NOMO-1 treated with dmso at 0.1 percent for 144 hours (cell line): ENCODE measurements around the gene LGALS7B.
"Not testable (repeated sequence)": the region's sequence is repeated elsewhere in the genome, so short reads cannot be mapped to it uniquely, and the experiment has no call there.

Source experiments
- DNase-seq: peaks from one replicate; lab custom pipeline; 2025; ENCODE audit not compliant: unreplicated experiment; lab: John Stamatoyannopoulos, UW

The LGALS7B gene

DNA sequence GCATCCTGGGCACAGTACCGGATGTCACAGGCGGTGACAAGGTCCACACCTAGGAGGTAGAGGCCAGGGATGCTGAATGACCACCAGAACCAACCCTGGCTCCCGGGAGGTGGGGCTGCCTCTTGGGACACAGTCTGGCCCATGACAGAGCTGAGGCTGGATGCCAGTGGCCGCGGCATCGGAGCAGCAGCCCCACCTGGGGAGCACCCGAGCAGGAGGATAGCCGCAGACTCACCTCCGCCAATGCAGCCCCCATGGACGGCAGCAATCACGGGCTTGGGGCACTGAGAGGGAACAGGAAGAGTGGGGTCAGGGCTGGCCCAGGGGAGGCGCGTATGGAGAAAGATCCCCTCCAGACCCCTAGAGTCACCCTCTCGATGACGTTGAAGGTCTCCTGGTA lies 28.1 kb downstream of the LGALS7B start:
- no peak for DNase-seq

DNA sequence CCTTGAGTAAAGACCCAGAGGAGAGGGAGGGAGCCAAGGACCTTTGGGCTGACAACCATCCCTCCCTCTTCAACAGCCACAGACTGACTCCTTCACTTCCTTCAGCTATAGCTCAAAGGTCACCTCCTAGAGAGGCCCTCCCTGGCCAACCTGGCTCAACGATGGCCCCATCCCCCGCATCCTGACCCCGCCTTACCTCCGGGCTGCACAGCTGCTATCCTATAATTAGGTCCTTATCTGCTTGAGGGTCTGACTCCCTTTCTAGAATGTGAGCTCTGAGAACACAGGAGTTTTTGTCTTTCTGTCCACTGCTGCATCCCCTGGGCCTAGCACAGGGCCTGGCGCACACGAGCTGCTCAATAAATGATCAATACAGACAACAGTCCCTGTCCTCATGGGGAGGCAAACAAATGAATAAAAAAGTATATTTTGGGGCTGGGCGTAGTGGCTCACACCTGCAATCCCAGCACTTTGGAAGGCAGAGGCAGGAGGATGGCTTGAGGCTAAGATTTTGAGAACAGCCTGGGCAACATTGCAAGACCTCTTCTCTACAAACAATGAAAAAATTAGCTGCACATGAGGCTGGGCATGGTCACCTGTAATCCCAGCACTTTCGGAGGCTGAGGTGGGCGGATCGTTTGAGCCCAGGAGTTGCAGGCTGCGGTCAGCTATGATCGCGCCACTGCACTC lies 30.4 kb downstream of the LGALS7B start:
- DNase-seq = no peak

DNA sequence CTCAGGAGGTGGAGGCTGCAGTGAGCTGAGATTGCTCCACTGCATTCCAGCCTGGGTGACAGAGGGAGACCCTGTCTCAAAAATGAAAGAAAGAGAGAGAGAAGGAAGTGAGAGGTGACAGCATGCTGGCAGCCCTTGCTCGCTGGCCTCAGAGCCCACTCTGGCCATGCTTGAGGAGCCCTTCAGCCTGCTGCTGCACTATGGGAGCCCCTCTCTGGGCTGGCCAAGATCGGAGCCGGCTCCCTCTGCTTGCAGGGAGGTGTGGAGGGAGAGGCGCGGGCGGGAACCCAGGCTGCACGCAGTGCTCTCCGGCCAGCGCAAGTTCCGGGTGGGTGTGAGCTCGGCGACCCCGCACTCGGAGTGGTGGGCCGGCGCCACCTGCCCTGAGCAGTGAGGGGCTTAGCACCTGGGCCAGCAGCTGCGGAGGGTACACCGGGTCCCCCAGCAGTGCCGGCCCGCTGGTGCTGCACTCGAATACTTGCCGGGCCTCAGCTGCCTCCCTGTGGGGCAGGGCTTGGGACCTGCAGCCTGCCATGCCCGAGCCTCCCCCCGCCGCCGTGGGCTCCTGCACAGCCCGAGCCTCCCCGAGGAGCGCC lies 32.3 kb downstream of the LGALS7B start:
- DNase-seq = not testable (repeated sequence)

DNA sequence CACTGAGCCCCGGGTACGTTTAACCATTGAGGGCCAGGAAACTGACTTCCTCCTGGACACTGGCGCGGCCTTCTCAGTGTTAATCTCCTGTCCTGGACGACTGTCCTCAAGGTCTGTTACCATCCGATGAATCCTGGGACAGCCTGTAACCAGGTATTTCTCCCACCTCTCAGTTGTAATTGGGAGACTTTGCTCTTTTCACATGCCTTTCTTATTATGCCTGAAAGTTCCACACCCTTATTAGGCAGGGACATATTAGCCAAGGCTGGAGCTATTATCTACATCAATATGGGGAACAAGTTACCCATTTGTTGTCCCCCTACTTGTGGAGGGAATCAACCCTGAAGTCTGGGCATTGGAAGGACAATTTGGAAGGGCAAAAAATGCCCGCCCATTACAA lies 36.9 kb downstream of the LGALS7B start:
- not testable (repeated sequence) for DNase-seq

DNA sequence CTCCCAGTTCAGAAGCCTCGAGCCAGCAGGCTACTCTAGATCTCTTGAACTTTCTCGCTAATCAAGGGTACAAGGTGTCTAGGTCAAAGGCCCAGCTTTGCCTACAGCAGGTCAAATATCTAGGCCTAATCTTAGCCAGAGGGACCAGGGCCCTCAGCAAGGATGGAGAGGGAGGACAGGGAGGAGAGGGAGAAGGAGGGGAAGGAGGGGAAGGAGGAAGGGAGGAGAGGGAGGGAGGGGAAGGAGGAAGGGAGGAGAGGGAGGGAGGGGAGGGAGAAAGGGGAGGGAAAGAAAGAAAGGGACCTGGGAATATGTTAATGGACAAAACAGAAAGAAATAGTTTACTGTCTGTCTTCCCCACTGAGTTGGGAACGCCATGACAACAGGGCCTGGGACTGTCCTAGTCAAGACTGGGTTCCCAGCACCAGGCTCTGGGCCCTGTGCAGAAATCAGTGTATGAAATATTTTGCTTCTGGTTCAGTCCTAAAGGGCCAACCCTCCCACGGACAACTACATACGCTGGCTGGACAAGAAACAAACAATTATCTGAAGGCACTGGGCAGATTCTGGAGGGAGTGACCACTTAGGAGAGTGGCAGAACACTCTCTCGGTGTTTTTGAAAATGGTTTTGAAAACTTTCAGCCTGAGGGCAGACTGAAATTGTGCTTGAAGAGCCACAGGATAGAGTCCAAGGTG lies 38.0 kb downstream of the LGALS7B start:
- no peak for DNase-seq

DNA sequence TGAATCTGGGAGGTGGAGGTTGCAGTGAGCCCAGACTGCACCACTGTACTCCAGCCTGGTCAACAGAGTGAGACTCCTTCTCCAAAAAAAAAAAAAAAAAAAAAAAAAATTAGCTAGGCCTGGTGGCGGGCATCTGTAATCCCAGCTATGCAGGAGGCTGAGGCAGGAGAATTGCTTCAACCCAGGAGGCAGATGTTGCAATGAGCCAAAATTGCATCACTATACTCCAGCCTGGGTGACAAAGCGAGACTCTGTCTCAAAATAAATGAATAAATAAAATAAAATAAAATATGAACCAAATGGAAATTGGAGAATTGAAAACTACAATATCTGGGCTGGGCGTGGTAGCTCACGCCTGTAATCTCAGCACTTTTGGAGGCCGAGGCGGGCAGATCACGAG lies 40.2 kb downstream of the LGALS7B start:
- not testable (repeated sequence) for DNase-seq

DNA sequence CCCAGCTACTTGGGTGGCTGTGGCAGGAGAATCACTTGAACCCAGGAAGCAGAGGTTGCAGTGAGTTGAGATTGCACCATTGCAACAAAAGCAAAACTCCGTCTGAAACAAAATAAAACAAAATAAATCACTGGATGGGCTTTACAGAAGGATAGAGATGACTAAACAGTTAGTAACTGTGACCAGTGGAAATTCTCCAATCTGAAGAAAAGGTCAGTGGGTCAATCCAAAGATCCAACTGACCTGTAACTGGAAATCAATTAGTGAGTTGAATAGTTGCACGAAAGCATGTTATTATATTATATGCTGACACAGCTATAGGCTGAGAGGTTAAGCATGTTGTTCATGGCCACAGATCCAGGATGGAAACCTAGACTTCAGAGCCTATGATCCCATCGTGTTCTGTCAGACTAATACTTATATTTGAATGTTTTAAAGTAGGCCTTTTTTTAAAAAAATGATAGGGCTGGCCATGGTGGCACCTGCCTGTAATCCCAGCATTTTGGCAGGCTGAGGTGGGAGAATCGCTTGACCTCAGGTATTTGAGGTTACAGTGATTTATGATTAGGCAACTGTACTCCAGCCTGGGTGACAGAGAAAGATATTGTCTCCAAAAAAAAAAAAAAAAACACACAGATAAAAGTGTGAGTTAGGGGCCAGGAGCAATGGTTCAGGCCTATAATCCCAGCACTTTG lies 41.2 kb downstream of the LGALS7B start:
- DNase-seq = no peak

DNA sequence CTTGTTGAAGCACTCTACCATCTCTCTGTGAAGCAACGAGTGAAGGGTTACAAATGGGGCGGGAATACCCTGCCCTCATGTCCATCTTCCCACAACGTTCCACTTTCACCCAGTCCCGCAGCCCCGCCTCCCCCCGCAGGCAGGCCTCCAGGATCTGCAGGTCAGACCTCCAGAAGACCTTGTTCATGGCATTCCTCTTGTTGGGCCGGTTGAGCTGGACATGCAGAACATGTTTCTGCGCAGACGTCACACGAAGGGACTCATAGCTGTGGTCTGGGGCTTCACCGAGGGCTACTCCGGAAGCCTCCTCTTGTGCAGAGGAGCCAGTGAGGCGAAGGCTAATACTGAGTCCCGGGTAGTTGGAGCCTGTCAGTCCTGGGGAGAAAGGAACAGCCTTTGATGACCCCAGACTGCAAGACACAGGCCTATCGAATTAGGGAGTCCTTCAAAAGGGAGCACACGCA lies 42.2 kb downstream of the LGALS7B start:
- no peak for DNase-seq

DNA sequence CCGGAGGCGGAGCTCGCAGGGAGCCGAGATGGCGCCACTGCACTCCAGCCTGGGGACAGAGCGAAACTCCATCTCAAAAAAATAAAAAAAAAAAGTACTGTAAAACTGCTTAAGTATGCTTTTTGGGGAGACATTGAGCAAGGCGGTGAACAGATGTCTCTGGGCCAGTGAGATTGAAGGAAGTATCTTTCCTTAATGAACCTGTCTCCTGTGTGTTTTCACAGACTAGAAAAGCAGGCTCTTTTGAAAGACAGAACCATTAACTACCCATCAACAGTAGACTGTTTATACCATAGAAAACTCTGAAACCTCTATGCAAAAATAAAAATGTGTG lies 44.1 kb downstream of the LGALS7B start:
- no peak for DNase-seq

DNA sequence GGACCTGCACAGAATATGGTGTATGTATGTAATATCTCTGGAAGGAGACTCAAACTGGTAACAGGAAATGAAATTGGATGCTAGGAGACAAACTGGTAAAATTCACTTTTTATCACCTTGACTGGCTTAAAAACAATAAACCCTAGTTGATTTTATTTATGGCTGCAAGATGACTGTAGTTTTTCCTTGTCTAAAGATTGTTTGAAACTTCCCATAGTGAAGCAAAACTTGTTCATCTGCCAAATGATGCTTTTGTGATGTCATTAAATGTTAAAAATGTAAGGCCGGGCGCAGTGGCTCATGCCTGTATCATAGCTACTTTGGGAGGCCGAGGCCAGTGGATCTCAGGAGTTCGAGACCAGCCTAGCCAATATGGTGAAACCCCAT lies 45.1 kb downstream of the LGALS7B start:
- DNase-seq = no peak

DNA sequence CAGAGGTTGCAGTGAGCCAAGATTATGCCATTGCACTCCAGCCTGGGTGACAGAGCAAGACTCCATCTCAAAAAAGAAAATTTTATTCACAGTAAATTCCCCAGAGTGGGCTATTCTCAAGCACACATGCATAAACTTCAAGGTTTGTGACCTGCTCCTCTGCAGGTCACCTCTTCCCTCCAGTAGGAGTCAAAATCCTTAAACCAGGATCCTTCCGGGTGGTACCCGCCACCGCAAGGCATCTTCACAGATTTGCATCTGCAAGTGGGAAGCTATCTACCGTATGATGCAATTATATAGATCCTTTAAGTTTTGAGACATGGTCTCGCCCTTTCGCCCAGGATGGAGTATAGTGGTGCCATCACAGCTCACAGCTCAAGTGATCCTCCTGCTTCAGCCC lies 45.6 kb downstream of the LGALS7B start:
- DNase-seq = no peak

DNA sequence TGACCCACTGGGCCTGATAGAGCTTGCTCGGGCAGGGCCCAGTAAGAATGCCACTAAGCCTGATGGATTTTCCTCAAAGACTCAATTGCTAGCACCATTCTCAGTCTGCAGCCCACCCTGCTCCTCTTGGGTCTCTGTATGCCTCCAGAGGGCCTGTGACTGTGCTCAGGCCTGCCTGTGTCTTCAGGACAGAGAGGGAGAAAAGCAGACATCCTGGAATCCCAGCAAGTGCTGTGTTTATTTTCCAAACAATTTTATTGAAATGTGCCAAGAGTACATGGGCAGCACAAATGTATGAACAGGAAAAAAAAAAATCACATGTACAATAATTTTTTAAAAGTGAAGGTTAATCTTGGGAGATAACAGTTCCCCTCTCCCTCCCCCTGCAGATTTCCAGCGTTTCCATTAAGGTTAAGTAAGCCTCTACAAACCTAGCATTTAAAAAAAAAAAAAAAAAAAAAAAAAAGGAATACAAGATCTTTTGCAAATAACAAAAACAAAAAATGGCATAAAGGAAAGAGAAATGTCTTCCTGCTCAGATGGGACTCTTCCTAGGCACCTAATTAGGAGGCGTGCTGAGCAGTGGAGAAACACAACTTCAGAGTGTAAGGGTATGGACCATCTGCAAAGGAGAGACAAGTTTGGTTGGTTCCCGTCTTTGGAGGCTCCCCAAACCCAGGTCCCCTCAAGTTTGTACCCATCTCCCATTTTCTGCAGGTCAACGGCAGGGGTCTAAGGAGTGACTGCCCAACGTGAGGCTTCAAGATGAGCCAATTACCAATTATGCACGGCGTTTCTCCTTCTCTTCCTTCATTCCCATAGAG lies 47.4 kb downstream of the LGALS7B start:
- DNase-seq = no peak

DNA sequence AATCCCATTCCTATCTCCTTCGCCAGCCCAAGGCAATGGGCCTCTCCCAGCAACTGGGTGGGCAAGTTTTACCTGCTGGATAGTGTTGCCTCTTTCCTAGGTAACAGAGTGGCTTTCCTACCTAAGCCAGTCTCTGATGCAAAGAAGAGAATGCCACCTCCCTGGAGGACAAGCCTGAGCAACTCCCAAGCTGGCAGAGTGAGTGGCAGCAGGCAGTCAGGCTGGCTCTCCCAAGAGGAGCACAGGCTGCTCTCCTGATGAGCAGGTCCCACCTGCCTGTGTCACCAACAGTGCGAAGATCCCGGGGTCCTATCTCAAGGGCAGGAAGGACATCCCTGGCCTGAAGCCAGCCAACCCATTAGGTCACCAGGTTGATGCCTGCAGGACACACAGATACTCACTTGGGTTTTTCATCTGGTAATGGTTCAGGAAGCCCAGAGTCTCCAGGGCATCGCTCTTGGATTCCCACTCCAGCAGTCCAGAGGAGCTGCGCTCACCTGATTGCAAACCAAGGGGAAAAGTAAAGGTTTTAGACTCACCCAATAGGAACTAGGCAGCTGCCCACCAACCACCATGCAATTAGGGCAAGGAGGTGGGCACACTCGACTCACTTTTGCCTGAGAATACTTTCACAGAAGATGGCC lies 48.1 kb downstream of the LGALS7B start:
- no peak for DNase-seq

DNA sequence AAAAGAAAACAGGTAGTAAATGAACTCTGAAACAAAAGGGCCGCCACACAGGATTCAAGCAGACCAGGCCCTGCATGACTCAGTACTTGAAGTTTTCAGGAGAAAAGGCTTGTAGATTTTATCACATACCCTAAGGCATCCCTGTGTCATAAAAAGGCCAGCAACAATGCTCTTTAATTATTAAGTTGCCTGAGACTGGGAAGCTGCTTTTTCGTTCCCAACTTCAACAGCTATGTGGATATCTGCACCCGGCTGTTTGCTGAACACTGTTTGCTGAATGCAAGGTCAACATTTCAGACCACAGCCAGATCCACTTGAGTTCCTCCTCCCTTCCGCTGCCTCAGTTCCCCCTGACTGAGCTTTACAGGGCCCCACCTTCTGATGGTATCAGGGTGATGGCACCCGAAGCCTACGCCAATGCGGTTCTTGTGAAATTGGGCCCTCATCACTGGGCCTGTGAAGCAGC lies 48.7 kb downstream of the LGALS7B start:
- no peak for DNase-seq

DNA sequence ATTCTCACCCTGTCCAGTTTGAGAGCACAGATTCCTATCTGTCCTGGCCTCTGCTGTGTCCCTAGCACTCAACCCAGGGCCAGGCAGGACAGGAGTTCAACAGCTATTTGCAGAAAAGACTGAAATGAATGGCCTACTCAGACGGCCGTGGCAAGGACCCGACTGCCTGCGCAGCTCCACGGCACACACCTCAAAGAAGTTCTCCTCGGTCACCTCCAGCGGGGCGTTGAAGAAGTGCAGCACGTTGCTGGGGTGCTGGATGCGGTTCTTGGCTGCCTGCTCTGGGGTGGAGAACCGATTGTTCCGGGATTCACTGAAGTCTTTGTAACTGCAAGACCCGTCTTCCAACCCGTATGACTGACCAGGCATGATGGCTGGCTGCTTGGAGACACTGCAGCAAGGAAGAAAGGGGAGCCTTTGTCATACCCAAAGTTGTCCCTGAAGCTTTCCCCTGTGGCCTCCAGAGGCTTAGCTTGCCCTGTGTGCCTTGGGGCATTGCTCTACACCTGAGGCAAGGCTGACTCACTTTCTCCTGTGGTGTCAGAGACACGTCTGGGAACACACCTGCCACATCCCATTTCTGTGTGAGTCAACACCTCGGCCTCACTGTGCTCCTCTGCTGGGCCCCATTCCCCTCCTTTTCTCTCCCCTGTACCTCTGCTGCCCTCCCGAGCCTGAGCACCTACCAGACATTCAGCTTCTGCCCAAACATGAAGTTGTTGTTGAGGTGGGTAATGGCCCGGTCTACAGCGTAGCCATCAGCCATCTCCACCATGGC lies 49.4 kb downstream of the LGALS7B start:
- no peak for DNase-seq

DNA sequence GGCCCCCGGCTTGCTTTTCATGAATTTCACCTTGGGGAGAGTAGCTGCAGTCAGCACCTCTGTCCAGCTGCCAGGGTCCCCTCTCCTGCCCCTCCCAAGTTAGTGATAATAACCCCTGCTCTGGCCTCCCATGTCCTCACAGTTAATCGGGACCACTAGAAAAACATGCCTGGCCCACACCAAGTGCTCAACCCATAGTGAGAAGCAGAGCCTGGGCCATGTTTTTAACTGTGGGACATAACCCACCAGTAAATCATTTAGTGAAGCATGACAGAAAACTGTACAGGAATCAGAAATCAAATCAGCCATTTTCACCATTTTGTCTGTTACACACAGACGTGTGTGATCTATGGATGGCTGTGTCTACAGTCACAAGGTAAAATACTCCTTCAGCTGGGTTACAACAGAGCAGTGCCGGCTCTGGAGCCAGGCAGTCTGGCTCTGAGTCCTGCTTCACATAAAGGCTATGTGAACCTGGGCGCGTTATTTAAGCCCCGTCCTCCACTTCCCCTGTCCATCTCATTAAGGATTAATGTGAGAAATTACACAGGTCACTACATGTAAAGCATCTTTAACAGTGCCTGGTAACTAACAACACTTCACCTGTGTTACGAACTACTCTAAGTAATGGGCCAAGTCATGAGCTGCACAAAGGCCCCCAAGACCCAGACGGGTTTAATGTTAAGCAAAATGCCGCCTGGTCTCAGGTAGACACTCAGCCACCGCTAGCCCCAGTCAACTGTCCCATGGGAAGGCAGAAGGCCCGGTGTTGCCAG lies 50.2 kb downstream of the LGALS7B start:
- no peak for DNase-seq

DNA sequence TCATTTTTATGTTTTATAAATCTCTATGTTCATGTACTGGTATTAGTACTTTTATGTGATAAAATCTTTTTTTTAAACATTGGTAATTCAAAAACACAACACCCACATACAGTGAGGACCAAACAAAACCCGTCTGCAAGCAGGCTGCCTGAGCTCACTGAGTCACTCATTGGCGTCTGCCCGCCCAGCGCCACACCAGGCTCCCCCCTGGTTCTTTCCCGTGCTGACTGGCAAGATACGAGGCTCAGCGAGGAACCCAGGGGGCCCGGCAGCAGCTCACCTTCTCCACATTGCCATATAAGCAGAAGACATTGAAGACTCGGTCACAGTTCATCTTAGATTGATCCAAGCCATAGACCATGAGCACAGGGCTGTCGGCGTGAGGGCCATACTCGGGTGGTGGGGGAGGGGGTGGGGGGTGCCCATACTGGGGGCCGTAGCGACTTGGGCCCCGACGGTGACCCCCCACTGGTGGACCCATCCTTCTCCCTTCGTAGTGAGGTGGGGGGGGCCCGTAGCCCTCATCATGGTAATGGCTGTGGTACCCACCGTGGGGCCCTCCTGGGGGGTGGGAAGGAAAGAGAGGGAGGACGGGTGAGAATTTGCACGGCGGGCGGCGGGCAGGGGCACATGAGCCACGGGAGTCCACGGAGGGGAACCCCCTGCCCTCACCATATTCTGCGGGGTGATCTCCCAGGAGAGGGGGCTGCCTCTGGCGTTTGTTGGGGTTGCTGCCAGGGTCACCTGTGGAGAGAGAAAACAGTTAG lies 51.0 kb downstream of the LGALS7B start:
- no peak for DNase-seq

DNA sequence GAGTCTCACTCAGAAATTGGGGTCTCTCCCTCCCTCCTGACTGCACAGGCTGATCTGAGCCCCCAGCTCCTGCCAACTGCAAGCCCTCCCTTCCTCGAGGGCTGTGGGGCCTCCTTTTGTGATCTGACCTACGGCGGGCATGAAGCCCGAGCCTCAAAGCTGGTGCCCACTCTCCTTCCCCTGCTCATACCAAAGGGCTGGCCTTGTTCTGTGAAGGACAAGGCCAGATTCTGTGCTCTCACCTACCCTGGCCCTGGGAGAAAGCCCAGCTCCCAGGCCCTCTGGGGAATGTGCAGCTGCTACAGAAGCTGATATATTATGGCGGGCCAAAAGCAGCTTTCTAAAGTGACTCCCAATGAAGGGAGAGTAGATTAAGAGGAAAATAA lies 51.6 kb downstream of the LGALS7B start:
- no peak for DNase-seq
